Measurements from ENCODE around the gene COL11A2.

DNA sequence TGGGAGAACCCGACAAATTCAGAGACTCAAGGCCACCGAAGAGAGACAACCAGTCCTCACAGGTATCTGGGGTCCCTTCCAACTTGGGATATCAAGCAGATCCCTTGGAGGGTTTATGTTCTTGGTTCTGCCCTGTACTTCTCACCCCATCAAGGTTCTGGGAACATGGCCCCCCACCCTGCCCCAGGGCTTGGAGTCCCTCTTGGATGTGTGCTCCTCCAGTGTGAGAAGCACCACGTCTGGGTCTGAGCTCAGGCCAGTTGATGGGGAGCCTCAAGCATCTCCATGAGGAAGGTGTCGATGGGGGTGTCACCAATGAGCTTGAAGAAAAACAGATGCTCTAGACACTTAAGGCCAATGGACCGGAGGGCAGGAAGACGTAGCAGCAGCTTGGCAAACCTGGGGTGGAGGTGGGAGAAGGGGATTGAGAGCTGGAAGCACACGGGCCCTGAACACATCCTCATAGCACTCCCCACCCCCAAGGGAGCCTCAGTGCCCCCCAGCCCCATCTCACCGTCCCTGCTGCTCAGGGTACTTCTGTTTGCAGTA lies 2.2 kb upstream of the COL11A2 start:
- TF ChIP-seq POLR2AphosphoS5 (IDR thresholded peaks at IDR 0.05) (no peak), TAF1 (IDR thresholded peaks at IDR 0.05; ENCODE audit: low read depth) (no peak), MXI1 (conservative IDR thresholded peaks at IDR 0.05; ENCODE audit: poor library complexity, severe bottlenecking) (no peak), EP300 (conservative IDR thresholded peaks at IDR 0.05; ENCODE audit: poor library complexity, severe bottlenecking) (no peak)
- TF ChIP-seq, protein P1, sequence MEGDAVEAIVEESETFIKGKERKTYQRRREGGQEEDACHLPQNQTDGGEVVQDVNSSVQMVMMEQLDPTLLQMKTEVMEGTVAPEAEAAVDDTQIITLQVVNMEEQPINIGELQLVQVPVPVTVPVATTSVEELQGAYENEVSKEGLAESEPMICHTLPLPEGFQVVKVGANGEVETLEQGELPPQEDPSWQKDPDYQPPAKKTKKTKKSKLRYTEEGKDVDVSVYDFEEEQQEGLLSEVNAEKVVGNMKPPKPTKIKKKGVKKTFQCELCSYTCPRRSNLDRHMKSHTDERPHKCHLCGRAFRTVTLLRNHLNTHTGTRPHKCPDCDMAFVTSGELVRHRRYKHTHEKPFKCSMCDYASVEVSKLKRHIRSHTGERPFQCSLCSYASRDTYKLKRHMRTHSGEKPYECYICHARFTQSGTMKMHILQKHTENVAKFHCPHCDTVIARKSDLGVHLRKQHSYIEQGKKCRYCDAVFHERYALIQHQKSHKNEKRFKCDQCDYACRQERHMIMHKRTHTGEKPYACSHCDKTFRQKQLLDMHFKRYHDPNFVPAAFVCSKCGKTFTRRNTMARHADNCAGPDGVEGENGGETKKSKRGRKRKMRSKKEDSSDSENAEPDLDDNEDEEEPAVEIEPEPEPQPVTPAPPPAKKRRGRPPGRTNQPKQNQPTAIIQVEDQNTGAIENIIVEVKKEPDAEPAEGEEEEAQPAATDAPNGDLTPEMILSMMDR (IDR thresholded peaks at IDR 0.05; ENCODE audit: poor library complexity, severe bottlenecking) = no peak
